HG02610 (cell line): Measurements from ENCODE around the gene DAGLA.
"Not testable (repeated sequence)": the region's sequence is repeated elsewhere in the genome, so short reads cannot be mapped to it uniquely, and the experiment has no call there.

Experiments used
- ATAC-seq: cut with Tn5 transposase; IDR thresholded peaks from one replicate; pipeline ENCODE4 v1.9.1; 2021; ENCODE audit warnings: mild to moderate bottlenecking, moderate library complexity; ENCODE audit not compliant: unreplicated experiment

The DAGLA gene, protein sequence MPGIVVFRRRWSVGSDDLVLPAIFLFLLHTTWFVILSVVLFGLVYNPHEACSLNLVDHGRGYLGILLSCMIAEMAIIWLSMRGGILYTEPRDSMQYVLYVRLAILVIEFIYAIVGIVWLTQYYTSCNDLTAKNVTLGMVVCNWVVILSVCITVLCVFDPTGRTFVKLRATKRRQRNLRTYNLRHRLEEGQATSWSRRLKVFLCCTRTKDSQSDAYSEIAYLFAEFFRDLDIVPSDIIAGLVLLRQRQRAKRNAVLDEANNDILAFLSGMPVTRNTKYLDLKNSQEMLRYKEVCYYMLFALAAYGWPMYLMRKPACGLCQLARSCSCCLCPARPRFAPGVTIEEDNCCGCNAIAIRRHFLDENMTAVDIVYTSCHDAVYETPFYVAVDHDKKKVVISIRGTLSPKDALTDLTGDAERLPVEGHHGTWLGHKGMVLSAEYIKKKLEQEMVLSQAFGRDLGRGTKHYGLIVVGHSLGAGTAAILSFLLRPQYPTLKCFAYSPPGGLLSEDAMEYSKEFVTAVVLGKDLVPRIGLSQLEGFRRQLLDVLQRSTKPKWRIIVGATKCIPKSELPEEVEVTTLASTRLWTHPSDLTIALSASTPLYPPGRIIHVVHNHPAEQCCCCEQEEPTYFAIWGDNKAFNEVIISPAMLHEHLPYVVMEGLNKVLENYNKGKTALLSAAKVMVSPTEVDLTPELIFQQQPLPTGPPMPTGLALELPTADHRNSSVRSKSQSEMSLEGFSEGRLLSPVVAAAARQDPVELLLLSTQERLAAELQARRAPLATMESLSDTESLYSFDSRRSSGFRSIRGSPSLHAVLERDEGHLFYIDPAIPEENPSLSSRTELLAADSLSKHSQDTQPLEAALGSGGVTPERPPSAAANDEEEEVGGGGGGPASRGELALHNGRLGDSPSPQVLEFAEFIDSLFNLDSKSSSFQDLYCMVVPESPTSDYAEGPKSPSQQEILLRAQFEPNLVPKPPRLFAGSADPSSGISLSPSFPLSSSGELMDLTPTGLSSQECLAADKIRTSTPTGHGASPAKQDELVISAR

GRCh38 chr11:61679893-61680621, at the start of gene DAGLA:
Gene DAGLA (plus strand): TSS chr11:61680391. CDS start chr11:61720156, 39,765 bp downstream.
- no peak for ATAC-seq

GRCh38 chr11:61632096-61632495, 48.1 kb upstream of the DAGLA start:
- no peak for ATAC-seq

DNA sequence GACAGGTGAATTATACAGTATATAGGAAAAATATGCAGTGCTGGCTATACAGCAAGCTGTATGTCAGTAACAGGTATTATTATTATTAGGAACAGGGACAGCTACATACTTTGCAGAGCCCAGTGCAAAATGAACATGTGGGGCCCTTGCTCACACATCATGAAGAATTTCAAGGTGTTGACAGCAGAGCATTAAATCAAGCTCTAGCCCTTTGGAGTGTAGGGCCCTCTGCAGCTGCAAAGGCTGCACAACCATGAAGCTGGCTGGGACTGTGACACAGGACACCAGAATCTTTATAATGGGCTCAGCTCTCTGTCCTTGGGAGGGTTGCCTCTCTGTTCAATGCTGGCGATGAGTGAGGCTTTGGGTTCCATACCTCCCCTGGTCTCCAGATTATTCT, 44.9 kb upstream of the DAGLA start:
- ATAC-seq = no peak

GRCh38 chr11:61635787-61636186, 44.4 kb upstream of the DAGLA start:
- no peak for ATAC-seq

GRCh38 chr11:61636676-61637075, 43.5 kb upstream of the DAGLA start:
- ATAC-seq = no peak

GRCh38 chr11:61637277-61637676, 42.9 kb upstream of the DAGLA start:
- no peak for ATAC-seq

- ATAC-seq = no peak
Observed at GRCh38 chr11:61639816-61640443, 40.3 kb upstream of the DAGLA start.

DNA sequence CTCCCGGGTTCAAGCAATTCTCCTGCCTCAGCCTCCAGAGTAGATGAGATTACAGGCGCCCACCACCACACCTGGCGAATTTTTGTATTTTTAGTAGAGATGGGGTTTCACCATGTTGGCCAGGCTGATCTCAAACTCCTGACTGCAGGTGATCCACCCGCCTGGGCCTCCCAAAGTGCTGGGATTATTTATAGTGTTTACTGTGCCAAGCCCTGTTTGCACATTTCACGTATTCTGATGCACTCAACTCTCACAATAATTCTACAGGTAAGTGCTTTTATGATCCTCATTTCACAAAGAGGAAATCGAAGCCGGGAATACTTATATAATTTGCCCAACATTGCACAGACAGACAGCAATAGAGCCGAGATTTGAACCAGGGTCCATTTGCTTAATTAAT, 38.0 kb upstream of the DAGLA start:
- ATAC-seq = no peak

DNA sequence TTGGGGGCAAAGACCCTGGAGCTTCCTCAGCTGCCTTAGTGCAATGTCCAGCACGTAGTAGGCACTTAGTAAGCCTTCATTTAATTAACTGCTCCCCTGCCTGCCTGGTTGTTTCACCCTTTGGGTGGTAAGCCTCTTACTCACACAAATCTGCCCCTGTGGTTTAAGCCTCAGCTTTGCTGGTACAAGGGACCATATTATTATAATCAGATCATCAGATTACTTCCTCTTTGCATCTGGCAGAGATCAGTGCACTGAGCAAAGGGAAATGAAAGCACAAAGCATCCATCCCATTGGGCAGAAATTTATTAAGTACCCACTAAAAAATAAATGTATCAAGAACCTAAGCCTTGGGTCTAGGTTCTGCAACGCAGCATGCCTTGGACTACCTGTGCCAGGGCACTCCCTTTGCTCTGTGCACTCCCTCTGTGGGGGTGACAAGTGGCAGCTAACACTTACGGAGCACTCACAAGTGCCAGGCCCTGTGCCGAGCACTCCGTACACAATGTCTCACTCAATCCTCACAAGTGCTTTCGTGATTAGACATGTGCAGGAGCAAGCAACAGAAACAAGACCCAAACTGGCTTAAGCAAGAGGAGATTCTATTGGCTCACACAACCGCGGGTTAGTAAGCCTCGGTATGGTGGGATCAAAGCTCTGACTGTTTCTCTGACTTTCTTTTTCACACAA, 34.9 kb upstream of the DAGLA start:
- ATAC-seq = no peak

DNA sequence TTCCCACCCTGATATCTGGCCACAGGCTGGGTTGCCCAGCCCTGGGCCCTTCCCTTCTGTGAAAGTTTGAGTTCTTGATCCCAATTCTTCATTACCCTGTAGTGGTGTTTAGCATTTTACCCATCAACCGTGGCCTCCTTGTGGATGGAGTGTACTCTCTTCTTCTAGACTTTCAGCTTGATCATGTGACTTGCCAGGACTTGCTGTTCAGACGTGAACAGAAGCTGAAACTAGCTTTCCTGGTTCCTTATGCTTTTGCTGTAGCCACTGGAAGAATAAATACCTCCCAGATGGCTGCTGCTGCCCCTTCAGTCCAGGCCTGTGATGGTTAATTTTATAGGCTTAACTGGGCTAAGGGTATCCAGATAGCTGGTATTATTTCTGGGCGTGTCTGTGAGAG, 32.7 kb upstream of the DAGLA start:
- ATAC-seq = no peak

- ATAC-seq = no peak
Observed at GRCh38 chr11:61650781-61651571, 29.2 kb upstream of the DAGLA start.

- no peak for ATAC-seq
Observed at GRCh38 chr11:61652135-61652534, 28.1 kb upstream of the DAGLA start.

DNA sequence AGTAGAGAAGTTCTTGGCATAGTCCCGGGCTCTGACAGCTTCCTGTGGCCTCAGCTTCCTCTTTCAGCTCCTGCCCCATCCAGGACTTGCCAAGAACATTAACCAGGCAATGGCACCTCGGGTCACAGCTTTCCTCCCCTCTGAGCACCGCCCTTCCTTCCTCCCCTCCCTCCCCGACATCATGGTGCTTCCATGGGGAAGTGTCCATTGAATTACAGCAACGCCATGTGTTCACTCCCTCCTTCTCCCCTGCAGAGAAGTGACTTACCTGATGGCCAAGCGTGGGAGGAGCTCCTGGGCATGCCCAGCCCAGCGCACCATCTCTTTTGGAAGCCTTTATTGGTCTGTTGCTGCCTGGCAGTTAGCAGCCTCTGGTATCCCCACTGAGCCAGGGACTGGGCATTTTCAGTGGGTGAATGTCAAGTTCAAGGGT, 25.8 kb upstream of the DAGLA start:
- no peak for ATAC-seq

GRCh38 chr11:61655266-61656159, 24.7 kb upstream of the DAGLA start:
- ATAC-seq = not testable (repeated sequence)

DNA sequence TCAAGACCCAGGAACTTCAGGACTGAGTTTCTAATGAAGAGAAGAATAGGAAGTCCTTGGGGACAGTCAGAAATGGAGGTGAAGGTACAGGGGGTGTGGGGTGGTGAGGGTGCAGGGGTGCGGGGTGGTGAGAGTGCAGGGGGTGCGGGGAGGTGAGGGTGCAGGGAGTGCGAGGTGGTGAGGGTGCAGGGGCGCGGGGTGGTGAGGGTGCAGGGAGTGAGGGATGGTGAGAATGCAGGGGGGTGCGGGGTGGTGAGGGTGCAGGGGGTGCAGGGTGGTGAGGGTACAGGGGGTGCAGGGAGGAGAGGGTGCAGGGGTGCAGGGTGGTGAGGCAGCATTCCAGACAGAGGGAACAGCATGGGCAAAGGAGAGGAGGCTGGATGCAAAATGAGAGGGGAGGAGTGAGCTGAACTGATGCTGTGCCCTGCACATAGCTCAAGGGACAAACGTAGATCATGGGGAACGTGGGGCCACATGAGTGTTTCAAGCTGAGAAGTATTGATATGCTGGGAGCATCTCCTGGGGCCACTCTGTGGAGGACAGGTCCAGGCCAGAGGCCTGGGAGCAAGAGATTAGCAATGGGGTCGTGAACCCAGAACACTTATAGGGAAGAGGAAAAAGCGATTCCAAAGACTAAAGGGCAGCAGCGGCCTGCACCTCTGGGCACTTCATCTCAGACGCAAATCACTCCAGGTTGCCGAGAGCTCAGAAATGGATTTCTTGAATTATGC, 23.7 kb upstream of the DAGLA start:
- ATAC-seq = no peak

DNA sequence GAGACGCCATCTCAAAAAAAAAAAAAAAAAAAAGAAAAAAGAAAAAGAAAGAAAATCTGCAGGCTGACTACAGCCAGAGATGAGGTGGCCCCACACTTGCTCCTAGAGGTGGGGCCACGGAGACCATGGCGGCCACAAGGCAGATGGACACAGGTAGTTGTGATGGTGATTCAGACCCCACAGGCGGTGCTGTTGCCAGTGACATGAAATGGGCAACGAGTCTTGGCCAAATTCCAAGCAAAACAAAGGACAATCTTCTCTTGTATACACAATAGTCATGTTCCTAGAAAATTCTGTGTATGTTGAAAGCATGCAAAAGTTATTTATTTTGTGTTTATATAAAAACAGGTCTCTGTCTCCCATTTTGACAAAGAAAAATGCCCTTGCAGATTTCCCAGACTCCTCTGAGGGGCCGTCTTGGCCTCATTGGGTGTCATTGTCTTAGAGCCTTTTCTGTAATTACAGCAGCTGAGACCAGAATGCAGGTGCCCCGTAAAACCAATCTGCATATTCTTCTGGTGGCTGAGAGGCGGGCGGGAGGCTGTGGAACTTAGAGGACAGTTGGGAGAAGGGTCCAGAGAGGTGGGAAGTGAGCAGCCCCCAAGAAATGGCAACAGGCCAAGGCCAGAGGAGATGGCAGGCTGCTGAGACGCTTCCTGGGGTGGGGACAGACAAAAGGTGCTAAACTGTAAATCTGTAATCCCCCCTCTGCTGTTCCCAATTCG, 22.5 kb upstream of the DAGLA start:
- ATAC-seq = no peak
